K562 (cell line): Measurements from ENCODE around the gene SIAE. TPM values are rescaled to one million over a fixed set of nuclear protein-coding genes. Genes with fewer than 3 reads are reported as not detected.
A peak's percentile ranks its signal among the peaks of the same experiment; 100 is the strongest.

Source experiments
- ASH1L ChIP-seq: fragments of 450-650 bp; IDR thresholded peaks from 2 replicates; pipeline ENCODE4 v1.6.1; 2018; ENCODE audit warnings: borderline replicate concordance, mild to moderate bottlenecking, low read depth; ENCODE audit not compliant: partially characterized antibody
- ATF1 ChIP-seq, 2 experiments: fragments of 450-650 bp in 1 of 2; IDR thresholded peaks; 2 replicates each; pipeline ENCODE4 v1.6.1; 2016; ENCODE audit warnings: missing compliant biosample characterization in 1 of 2, missing genetic modification characterization in 1 of 2
- BACH1 ChIP-seq: fragments of 200-800 bp; sonication (Bioruptor generic); IDR thresholded peaks from 2 replicates; pipeline ENCODE4 v1.6.1; 2016; ENCODE audit warnings: missing genetic modification characterization, missing compliant biosample characterization
- ELF2 ChIP-seq: fragments of 250-450 bp; sonication (Bioruptor Pico); IDR thresholded peaks from 2 replicates; pipeline ENCODE4 v1.5.0; 2021; ENCODE audit warnings: mild to moderate bottlenecking
- EZH2 ChIP-seq: IDR thresholded peaks from 2 replicates; pipeline ENCODE4 v1.6.1; 2012; ENCODE audit warnings: low read depth, mild to moderate bottlenecking, inconsistent platforms, low read length, borderline replicate concordance
- HMGN3 ChIP-seq: IDR thresholded peaks from 2 replicates; pipeline ENCODE4 v1.6.1; 2011; ENCODE audit warnings: borderline replicate concordance, low read depth, mild to moderate bottlenecking, mixed read lengths, low read length; ENCODE audit not compliant: insufficient read length; ENCODE audit errors: extremely low read depth
- KDM4B ChIP-seq, 2 experiments: fragments of 450-650 bp in 1 of 2; sonication (generic) in 1 of 2; IDR thresholded peaks; 2 replicates each; pipeline ENCODE4 v1.6.1; 2016 to 2017; ENCODE audit warnings: borderline replicate concordance in 2 of 2, antibody characterized with exemption in 1 of 2, low read depth in 1 of 2, mild to moderate bottlenecking in 1 of 2
- NFIC ChIP-seq: fragments of 450-650 bp; IDR thresholded peaks from 2 replicates; pipeline ENCODE4 v1.6.1; 2017; ENCODE audit warnings: mild to moderate bottlenecking, inconsistent platforms
- NFXL1 ChIP-seq: fragments of 450-650 bp; formaldehyde crosslinking; IDR thresholded peaks from 2 replicates; pipeline ENCODE4 v1.4.0; 2021; ENCODE audit warnings: mild to moderate bottlenecking
- POLR3G ChIP-seq: IDR thresholded peaks from 2 replicates; pipeline ENCODE4 v1.6.1; 2011; ENCODE audit not compliant: insufficient read length, insufficient replicate concordance; ENCODE audit errors: extremely low read depth
- RBM22 ChIP-seq: fragments of 200-400 bp; formaldehyde crosslinking; IDR thresholded peaks from 2 replicates; pipeline ENCODE4 v1.6.1; 2018; ENCODE audit warnings: low read length, low read depth; ENCODE audit not compliant: poor library complexity, severe bottlenecking
- RFX1 ChIP-seq: fragments of 450-650 bp; IDR thresholded peaks from 2 replicates; pipeline ENCODE4 v1.6.1; 2016; ENCODE audit warnings: mild to moderate bottlenecking, moderate library complexity
- SREBF2 ChIP-seq: sonication (generic); formaldehyde crosslinking; IDR thresholded peaks from 2 replicates; pipeline ENCODE4 v1.4.0; 2020; ENCODE audit warnings: mild to moderate bottlenecking, missing genetic modification reagents
- TRIM24 ChIP-seq, 2 experiments: fragments of 450-650 bp; IDR thresholded peaks; 2 replicates each; pipeline ENCODE4 v1.6.1; 2016
- WHSC1 ChIP-seq: IDR thresholded peaks from one replicate; pipeline ENCODE4 v1.6.1; 2012; ENCODE audit warnings: low read length, control low read depth, inconsistent platforms
- ZNF134 ChIP-seq: fragments of 250-450 bp; sonication (Bioruptor Pico); conservative IDR thresholded peaks from 2 replicates; pipeline ENCODE4 v1.4.0; 2020
- ZNF3 ChIP-seq: fragments of 250-450 bp; sonication (Bioruptor Pico); IDR thresholded peaks from 2 replicates; pipeline ENCODE4 v1.5.0; 2021; ENCODE audit warnings: mild to moderate bottlenecking, moderate library complexity
- ZNF316 ChIP-seq: fragments of 450-650 bp; IDR thresholded peaks from 2 replicates; pipeline ENCODE4 v1.6.1; 2016
- ZNF41 ChIP-seq: fragments of 250-450 bp; sonication (Bioruptor Pico); conservative IDR thresholded peaks from 2 replicates; pipeline ENCODE4 v1.4.0; 2020; ENCODE audit warnings: mild to moderate bottlenecking
- polyA plus RNA-seq, 8 experiments: library from polyadenylated mRNA; depleted of rRNA in 4 of 8; stranded (reverse) in 5 of 8; unstranded in 3 of 8; fragments of >200 nt; fragmentation: Nextera tagmentation in 2 of 8; fragmentation: Illumina TruSeq in 1 of 8; extraction: Ambion mirVana in 2 of 8; extraction: Trizol in 1 of 8; gene quantifications; 2 replicates each; pipeline versions ENCODE4 v1.2.1 to v1.2.3, GENCODE V29; 2011 to 2014; ENCODE audit warnings: inconsistent platforms in 1 of 8, missing spikeins in 1 of 8
- total RNA-seq, 7 experiments: library from RNA; depleted of rRNA in 6 of 7; stranded (reverse); fragments of >200 nt in 6 of 7; fragmentation: Illumina TruSeq in 2 of 7; extraction: Trizol in 2 of 7; gene quantifications; 2 replicates each; pipeline versions ENCODE4 v1.2.1 to v1.2.3, GENCODE V29; 2011 to 2021; ENCODE audit warnings: low replicate concordance in 1 of 7
- TF ChIP-seq, protein P1 (sequence below), 2 experiments: IDR thresholded peaks; 2 replicates each; pipeline ENCODE4 v1.6.1; 2011; ENCODE audit warnings: borderline replicate concordance in 1 of 2, control low read depth in 1 of 2, low read depth in 1 of 2, low read length in 1 of 2, mild to moderate bottlenecking in 1 of 2, mixed read lengths in 1 of 2, moderate library complexity in 1 of 2; ENCODE audit not compliant: insufficient read depth in 1 of 2, insufficient read length in 1 of 2, poor library complexity in 1 of 2, severe bottlenecking in 1 of 2; ENCODE audit errors: extremely low read depth in 1 of 2
- TF ChIP-seq, protein P2 (sequence below), 2 experiments: fragments of 450-650 bp in 1 of 2; sonication (generic) in 1 of 2; formaldehyde crosslinking; conservative IDR thresholded peaks; 2 replicates each; pipeline versions ENCODE4 v1.4.0 to v1.8.1; 2020 to 2022; ENCODE audit warnings: mild to moderate bottlenecking in 1 of 2, missing genetic modification reagents in 1 of 2
- TF ChIP-seq, protein P3 (sequence below): sonication (generic); formaldehyde crosslinking; IDR thresholded peaks from 2 replicates; pipeline ENCODE4 v1.8.0; 2022; ENCODE audit warnings: mild to moderate bottlenecking, missing genetic modification reagents
- TF ChIP-seq, protein P4 (sequence below), 3 experiments: IDR thresholded peaks in 2 of 3; conservative IDR thresholded peaks in 1 of 3; 2 replicates each; pipeline ENCODE4 v1.5.1; 2011 to 2012; ENCODE audit warnings: low read length in 3 of 3, mild to moderate bottlenecking in 3 of 3, control low read depth in 2 of 3, improper control_type of control experiment in 1 of 3, inconsistent platforms in 1 of 3, low read depth in 1 of 3, mixed read lengths in 1 of 3, moderate library complexity in 1 of 3; ENCODE audit not compliant: insufficient read depth in 2 of 3

SIAE gene
- total and polyA plus RNA-seq, 9 of the 15 experiments (the other 6 are each of a cell fraction or from before 2014, with no cell fraction given) = 0.89 to 9.6 (median 3.7) TPM

DNA sequence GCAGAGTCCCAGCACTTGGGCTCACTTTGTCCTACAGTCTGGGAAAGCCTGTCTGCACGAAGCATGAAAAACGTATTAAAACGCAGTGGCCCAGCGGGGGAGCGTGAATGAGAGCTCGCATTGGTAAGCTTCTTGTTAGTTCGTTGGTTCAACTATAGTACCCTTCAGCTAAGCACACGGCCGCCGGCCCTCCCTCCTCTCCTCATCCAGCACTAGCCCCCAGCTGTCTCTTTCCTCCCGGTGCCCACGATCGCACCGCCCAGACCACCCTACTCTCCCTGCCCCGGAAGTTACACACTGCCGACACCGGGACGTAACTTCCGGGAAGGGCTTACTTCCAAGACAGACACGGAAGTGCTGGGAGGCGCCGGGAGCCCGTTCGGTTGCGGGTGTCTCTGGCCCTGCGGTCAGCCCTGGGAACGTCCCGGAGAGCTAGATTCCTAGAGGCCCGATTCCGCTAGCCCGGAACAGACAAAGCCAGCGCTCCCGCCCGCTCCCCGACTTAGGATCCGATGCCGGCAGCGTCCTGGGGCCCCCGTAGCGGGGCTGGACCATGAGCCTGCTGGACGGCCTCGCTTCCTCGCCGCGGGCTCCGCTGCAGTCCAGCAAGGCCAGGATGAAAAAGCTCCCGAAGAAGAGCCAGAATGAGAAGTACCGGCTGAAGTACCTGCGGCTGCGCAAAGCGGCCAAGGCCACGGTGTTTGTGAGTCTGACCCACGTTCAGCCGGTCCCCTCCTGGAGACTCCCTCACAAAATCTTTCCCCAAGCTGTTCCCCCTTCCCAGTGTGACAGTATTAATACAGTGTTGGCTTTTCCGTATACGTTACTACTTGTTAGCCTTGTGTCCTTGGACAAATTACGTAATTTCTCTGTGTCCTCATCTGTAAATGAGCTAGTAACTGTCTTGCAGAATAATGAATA lies 50.7 kb downstream of the SIAE start, which contains the start of gene TBRG1 (continued):
- TF ChIP-seq HMGN3 (peak; percentile 55), ZNF316 (no peak), ZNF3 (no peak), ATF1 (CRISPR knock-in tag; IDR thresholded peaks at IDR 0.05) (peak; percentile 19; the same call in 1 of the 2 replicates), ATF1 (tag; IDR thresholded peaks at IDR 0.05) (peak; percentile 95), ZNF134 (no peak), TRIM24 (IDR thresholded peaks at IDR 0.05) (peak in 1 of 2 experiments; percentile 65; a peak in 2 of 4 replicates), POLR3G (no peak), WHSC1 (no peak), ASH1L (peak; percentile 67), BACH1 (tag) (no peak), KDM4B (IDR thresholded peaks at IDR 0.05; ENCODE audit: borderline replicate concordance in 2 of 2, low read depth in 1 of 2) (no peak), EZH2 (no peak), RBM22 (peak; percentile 43), NFXL1 (no peak), ZNF41 (no peak), ELF2 (peak; percentile 93), NFIC (peak; percentile 42; the same call in 1 of the 2 replicates), SREBF2 (CRISPR knock-in tag) (no peak), RFX1 (no peak)
- TF ChIP-seq, protein P1, sequence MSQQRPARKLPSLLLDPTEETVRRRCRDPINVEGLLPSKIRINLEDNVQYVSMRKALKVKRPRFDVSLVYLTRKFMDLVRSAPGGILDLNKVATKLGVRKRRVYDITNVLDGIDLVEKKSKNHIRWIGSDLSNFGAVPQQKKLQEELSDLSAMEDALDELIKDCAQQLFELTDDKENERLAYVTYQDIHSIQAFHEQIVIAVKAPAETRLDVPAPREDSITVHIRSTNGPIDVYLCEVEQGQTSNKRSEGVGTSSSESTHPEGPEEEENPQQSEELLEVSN (IDR thresholded peaks at IDR 0.05; ENCODE audit: borderline replicate concordance in 1 of 2, extremely low read depth in 1 of 2, insufficient read depth in 1 of 2, insufficient read length in 1 of 2, low read depth in 1 of 2, low read length in 1 of 2, poor library complexity in 1 of 2, severe bottlenecking in 1 of 2) = peak in 1 of 2 experiments; percentile 55
- TF ChIP-seq, protein P2, sequence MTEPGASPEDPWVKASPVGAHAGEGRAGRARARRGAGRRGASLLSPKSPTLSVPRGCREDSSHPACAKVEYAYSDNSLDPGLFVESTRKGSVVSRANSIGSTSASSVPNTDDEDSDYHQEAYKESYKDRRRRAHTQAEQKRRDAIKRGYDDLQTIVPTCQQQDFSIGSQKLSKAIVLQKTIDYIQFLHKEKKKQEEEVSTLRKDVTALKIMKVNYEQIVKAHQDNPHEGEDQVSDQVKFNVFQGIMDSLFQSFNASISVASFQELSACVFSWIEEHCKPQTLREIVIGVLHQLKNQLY (CRISPR knock-in tag; conservative IDR thresholded peaks at IDR 0.05) = no peak
- TF ChIP-seq, protein P3, sequence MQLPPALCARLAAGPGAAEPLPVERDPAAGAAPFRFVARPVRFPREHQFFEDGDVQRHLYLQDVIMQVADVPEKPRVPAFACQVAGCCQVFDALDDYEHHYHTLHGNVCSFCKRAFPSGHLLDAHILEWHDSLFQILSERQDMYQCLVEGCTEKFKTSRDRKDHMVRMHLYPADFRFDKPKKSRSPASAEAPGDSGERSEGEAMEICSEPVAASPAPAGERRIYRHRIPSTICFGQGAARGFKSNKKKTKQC (CRISPR knock-in tag) = peak; percentile 29; the same call in 1 of the 2 replicates
- TF ChIP-seq, protein P4, sequence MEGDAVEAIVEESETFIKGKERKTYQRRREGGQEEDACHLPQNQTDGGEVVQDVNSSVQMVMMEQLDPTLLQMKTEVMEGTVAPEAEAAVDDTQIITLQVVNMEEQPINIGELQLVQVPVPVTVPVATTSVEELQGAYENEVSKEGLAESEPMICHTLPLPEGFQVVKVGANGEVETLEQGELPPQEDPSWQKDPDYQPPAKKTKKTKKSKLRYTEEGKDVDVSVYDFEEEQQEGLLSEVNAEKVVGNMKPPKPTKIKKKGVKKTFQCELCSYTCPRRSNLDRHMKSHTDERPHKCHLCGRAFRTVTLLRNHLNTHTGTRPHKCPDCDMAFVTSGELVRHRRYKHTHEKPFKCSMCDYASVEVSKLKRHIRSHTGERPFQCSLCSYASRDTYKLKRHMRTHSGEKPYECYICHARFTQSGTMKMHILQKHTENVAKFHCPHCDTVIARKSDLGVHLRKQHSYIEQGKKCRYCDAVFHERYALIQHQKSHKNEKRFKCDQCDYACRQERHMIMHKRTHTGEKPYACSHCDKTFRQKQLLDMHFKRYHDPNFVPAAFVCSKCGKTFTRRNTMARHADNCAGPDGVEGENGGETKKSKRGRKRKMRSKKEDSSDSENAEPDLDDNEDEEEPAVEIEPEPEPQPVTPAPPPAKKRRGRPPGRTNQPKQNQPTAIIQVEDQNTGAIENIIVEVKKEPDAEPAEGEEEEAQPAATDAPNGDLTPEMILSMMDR (IDR thresholded peaks at IDR 0.05 in 2 of 3, conservative IDR thresholded peaks at IDR 0.05 in 1 of 3; ENCODE audit: insufficient read depth in 2 of 3, low read depth in 1 of 3, low read length in 3 of 3) = no peak
